GM23338 (cell line): ENCODE results near the gene HNRNPR.

ENCODE experiments used
- CREB1 ChIP-seq: fragments of 250-450 bp; sonication (Bioruptor Pico); IDR thresholded peaks from 2 replicates; pipeline ENCODE4 v1.5.0; 2020; ENCODE audit warnings: low read depth, mild to moderate bottlenecking, moderate library complexity
- EZH2 ChIP-seq: fragments of 200-600 bp; sonication (generic); IDR thresholded peaks from one replicate; pipeline ENCODE4 v1.8.0; 2017; ENCODE audit warnings: antibody characterized with exemption, mild to moderate bottlenecking, low read depth; ENCODE audit not compliant: unreplicated experiment
- EZH2phosphoT487 ChIP-seq: fragments of 200-600 bp; sonication (generic); IDR thresholded peaks from one replicate; pipeline ENCODE4 v1.8.1; 2018; ENCODE audit warnings: antibody characterized with exemption; ENCODE audit not compliant: unreplicated experiment
- JUNB ChIP-seq: IDR thresholded peaks from one replicate; pipeline ENCODE4 v1.6.1; 2016; ENCODE audit warnings: antibody characterized with exemption; ENCODE audit not compliant: unreplicated experiment
- ZNF331 ChIP-seq: fragments of 250-450 bp; sonication (Bioruptor Pico); IDR thresholded peaks from 2 replicates; pipeline ENCODE4 v1.5.0; 2020; ENCODE audit warnings: low read depth, mild to moderate bottlenecking, moderate library complexity
- TF ChIP-seq, protein P1 (sequence below), 2 experiments: fragments of 200-600 bp in 1 of 2; sonication (generic) in 1 of 2; conservative IDR thresholded peaks; 2 replicates each; pipeline versions ENCODE4 v1.5.1 to v1.6.1; 2016 to 2017; ENCODE audit warnings: antibody characterized with exemption in 2 of 2, low read depth in 2 of 2, mild to moderate bottlenecking in 2 of 2, moderate library complexity in 1 of 2
- TF ChIP-seq, protein P2 (sequence below): IDR thresholded peaks from one replicate; pipeline ENCODE4 v1.6.1; 2018; ENCODE audit warnings: antibody characterized with exemption; ENCODE audit not compliant: unreplicated experiment

DNA sequence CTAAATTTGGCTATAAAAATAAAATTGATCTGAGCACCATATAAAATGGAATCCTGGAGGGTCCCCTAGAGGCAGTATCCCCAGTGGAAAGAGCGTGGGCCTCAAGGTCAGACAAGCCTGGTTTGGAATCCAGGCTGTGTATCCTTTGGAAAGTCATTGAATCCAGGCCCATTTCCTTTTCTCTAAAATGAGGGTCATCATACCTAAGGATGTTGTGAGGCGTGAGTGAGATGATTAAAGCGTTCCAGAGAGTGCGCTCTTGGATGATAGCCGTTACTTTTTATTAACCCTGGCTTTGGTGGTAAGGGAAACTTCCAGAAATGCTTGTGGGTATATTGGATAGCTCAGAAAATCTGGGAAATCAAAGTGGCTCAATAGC lies 26.2 kb upstream of the HNRNPR start:
- TF ChIP-seq, protein P1, sequence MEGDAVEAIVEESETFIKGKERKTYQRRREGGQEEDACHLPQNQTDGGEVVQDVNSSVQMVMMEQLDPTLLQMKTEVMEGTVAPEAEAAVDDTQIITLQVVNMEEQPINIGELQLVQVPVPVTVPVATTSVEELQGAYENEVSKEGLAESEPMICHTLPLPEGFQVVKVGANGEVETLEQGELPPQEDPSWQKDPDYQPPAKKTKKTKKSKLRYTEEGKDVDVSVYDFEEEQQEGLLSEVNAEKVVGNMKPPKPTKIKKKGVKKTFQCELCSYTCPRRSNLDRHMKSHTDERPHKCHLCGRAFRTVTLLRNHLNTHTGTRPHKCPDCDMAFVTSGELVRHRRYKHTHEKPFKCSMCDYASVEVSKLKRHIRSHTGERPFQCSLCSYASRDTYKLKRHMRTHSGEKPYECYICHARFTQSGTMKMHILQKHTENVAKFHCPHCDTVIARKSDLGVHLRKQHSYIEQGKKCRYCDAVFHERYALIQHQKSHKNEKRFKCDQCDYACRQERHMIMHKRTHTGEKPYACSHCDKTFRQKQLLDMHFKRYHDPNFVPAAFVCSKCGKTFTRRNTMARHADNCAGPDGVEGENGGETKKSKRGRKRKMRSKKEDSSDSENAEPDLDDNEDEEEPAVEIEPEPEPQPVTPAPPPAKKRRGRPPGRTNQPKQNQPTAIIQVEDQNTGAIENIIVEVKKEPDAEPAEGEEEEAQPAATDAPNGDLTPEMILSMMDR (conservative IDR thresholded peaks at IDR 0.05; ENCODE audit: low read depth in 2 of 2), result no peak
- TF ChIP-seq EZH2 (no peak), CREB1 (CRISPR knock-in tag) (no peak), JUNB (no peak), ZNF331 (no peak), EZH2phosphoT487 (no peak)
- TF ChIP-seq, protein P2, sequence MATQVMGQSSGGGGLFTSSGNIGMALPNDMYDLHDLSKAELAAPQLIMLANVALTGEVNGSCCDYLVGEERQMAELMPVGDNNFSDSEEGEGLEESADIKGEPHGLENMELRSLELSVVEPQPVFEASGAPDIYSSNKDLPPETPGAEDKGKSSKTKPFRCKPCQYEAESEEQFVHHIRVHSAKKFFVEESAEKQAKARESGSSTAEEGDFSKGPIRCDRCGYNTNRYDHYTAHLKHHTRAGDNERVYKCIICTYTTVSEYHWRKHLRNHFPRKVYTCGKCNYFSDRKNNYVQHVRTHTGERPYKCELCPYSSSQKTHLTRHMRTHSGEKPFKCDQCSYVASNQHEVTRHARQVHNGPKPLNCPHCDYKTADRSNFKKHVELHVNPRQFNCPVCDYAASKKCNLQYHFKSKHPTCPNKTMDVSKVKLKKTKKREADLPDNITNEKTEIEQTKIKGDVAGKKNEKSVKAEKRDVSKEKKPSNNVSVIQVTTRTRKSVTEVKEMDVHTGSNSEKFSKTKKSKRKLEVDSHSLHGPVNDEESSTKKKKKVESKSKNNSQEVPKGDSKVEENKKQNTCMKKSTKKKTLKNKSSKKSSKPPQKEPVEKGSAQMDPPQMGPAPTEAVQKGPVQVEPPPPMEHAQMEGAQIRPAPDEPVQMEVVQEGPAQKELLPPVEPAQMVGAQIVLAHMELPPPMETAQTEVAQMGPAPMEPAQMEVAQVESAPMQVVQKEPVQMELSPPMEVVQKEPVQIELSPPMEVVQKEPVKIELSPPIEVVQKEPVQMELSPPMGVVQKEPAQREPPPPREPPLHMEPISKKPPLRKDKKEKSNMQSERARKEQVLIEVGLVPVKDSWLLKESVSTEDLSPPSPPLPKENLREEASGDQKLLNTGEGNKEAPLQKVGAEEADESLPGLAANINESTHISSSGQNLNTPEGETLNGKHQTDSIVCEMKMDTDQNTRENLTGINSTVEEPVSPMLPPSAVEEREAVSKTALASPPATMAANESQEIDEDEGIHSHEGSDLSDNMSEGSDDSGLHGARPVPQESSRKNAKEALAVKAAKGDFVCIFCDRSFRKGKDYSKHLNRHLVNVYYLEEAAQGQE, result no peak
